Brain microvascular endothelial cell (primary cell): ENCODE results near the gene DMRTB1.

Source experiments
- DNase-seq: peaks from one replicate; pipeline ENCODE4 v3.0.0-alpha.2; 2020
- H3K27ac ChIP-seq: fragments of 250-450 bp; sonication (Bioruptor Pico); 2 replicates; pipeline ENCODE4 v1.5.1; 2020; ENCODE audit warnings: mild to moderate bottlenecking, moderate library complexity
- H3K27me3 ChIP-seq: fragments of 250-450 bp; sonication (Bioruptor Pico); replicated peaks from 2 replicates; pipeline ENCODE4 v1.5.1; 2020; ENCODE audit warnings: mild to moderate bottlenecking
- H3K36me3 ChIP-seq: fragments of 250-450 bp; sonication (Bioruptor Pico); replicated peaks from 2 replicates; pipeline ENCODE4 v1.5.1; 2020; ENCODE audit warnings: mild to moderate bottlenecking
- H3K4me3 ChIP-seq: 2 replicates; pipeline ENCODE4 v1.5.1; 2011; ENCODE audit warnings: low read depth, mild to moderate bottlenecking, control low read depth, low read length, moderate library complexity
- in situ Hi-C: cut with HindIII; loops from 2 replicates; pipeline ENCODE4 v1.10.0; 2017; ENCODE audit warnings: low sequenced_read_pairs, low pct_ligation_motif_present
- TF ChIP-seq, protein P1 (sequence below): IDR thresholded peaks from 2 replicates; pipeline ENCODE4 v1.5.1; 2011; ENCODE audit warnings: low read depth, mild to moderate bottlenecking, moderate library complexity, low read length, control low read depth, inconsistent platforms; ENCODE audit errors: missing control alignments

The DMRTB1 gene

GRCh38 chr1:53505401-53505800, 46.2 kb downstream of the DMRTB1 start:
- DNase-seq: no peak
- no peak overlapping the region for H3K27ac ChIP-seq
- no peak overlapping the region for H3K4me3 ChIP-seq
- TF ChIP-seq, protein P1, sequence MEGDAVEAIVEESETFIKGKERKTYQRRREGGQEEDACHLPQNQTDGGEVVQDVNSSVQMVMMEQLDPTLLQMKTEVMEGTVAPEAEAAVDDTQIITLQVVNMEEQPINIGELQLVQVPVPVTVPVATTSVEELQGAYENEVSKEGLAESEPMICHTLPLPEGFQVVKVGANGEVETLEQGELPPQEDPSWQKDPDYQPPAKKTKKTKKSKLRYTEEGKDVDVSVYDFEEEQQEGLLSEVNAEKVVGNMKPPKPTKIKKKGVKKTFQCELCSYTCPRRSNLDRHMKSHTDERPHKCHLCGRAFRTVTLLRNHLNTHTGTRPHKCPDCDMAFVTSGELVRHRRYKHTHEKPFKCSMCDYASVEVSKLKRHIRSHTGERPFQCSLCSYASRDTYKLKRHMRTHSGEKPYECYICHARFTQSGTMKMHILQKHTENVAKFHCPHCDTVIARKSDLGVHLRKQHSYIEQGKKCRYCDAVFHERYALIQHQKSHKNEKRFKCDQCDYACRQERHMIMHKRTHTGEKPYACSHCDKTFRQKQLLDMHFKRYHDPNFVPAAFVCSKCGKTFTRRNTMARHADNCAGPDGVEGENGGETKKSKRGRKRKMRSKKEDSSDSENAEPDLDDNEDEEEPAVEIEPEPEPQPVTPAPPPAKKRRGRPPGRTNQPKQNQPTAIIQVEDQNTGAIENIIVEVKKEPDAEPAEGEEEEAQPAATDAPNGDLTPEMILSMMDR: no peak
- in situ Hi-C loops: no loop called here
- H3K27me3 ChIP-seq: no peaks in the 10 kb centered on the region
- H3K36me3 ChIP-seq: no peaks in the 10 kb centered on the region

- TF ChIP-seq, protein P1: no peak
- no peak for DNase-seq
Observed at GRCh38 chr1:53505891-53506290, 46.7 kb downstream of the DMRTB1 start.

GRCh38 chr1:53506355-53507050, 47.3 kb downstream of the DMRTB1 start:
- H3K27me3 ChIP-seq: no peaks in the 10 kb centered on the region
- no peak overlapping the region for H3K27ac ChIP-seq
- H3K36me3 ChIP-seq: no peaks in the 10 kb centered on the region
- no peak for DNase-seq
- no peak overlapping the region for H3K4me3 ChIP-seq
- TF ChIP-seq, protein P1: no peak
- in situ Hi-C loops: no loop called here

More at GRCh38 chr1:53505891-53506290, 46.7 kb downstream of the DMRTB1 start:
- in situ Hi-C loops: no loop called here
- no peaks in the 10 kb centered on the region for H3K36me3 ChIP-seq
- H3K27me3 ChIP-seq: no peaks in the 10 kb centered on the region
- H3K27ac ChIP-seq: no peak overlapping the region
- no peak overlapping the region for H3K4me3 ChIP-seq

- in situ Hi-C loops: no loop called here
- H3K4me3 ChIP-seq: no peak overlapping the region
- no peaks in the 10 kb centered on the region for H3K27me3 ChIP-seq
- TF ChIP-seq, protein P1: no peak
- no peaks in the 10 kb centered on the region for H3K36me3 ChIP-seq
- no peak overlapping the region for H3K27ac ChIP-seq
- no peak for DNase-seq
Observed at GRCh38 chr1:53507116-53507820, 48.1 kb downstream of the DMRTB1 start.

DNA sequence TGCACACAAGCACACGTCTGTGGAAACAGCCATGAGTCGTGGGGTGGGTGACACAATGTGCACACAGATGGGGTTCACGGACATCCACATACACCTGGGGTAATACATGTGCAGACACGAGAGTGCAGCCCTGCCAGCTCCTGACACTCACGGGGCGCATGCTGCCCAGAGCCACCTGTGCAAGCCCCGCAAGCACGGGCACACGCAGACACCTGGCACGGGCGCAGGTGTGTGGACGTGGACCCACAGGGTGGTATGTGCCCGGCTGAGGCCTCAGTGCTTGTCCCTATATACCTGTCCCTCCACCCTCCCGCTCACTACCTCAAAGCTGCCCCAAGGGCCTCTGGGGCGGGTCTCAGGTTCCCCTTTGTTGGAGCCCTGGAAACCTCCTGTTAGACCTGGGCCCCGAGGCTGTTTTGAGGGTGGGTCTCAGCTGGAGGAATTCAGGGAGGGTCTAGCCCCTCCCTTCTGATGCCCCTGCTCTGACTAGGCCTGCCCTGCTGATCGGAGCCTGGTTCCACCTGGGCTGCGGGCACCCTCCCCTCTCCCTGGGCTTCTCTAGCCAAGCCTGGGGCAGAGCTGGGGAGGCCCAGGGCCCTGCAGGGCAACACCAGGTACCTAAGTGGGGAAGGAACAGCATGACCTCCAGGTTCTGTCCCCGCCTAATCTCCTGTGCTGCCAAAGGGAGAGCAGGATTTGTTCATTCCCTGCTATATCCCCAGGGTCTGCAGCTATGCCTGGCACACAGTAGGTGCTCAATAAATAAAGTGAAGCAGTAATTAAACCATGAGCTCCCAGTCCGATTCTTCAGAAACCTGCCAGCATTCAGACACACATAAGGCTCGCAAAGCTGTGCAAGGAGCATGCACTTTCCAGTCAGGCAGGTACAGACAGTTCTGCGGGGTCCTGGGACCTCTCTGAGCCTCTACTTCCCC, 49.1 kb downstream of the DMRTB1 start:
- DNase-seq: no peak
- H3K27me3 ChIP-seq: no peaks in the 10 kb centered on the region
- H3K4me3 ChIP-seq: no peak overlapping the region
- TF ChIP-seq, protein P1: no peak
- no peak overlapping the region for H3K27ac ChIP-seq
- in situ Hi-C loops: no loop called here
- H3K36me3 ChIP-seq: no peaks in the 10 kb centered on the region
